ENCODE results near the gene IFNA5.

Gene IFNA5

GRCh38 chr9:21305213-21305612 lies at the start of gene IFNA5:
TSS of gene IFNA5 (minus strand) at chr9:21305313. CDS start at chr9:21305256, 57 bp downstream.
- DNase-seq: no peak

DNA sequence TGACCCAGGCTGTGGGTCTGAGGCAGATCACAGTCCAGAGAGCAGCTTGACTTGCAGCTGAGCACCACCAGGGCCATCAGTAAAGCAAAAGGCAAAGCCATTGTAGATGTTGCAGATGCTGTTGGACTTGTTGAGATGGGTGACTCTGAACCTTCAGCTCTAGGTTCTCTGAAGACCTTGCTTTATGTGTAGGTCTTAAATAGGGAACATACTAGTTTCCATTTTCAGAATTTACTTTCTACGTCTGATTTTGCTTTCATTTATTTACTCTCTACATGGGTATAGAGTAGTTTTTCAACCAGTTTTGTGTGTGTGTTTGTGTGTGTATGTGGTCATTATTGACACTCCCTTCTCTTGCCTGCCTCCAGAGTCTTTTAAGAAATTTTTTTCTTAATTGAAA lies 45.7 kb upstream of the IFNA5 start, which contains the start of gene IFNA6:
Gene IFNA6, minus strand, starts transcription at position 101 of the 400 bp plus-strand sequence. Its CDS starts 0 bp downstream, at position 101.
- no peak for DNase-seq

DNA sequence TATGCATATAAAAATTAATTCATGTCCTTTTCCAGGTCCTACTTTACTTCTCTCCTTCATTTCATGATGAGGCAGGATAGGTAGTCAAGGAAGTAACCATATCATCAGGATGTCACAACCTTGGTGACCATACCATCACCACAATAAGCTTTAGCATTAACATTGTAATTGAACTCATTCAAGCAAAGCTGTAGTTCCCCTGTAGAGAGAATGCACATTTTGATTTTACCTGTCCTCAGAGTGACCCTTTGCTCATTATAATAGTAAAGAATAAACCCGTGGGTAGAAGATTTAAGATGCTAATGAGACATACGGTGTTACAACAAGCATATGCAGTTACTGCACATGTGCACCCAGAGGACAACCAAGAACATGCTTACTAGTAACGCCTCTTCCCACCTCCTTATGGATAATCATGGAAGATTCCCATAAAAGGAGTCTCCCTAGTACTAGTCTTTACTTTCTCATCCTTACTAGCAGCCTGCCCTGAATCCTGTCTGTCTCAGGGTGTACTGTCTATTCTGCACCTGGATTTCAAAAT lies 43.4 kb upstream of the IFNA5 start:
- DNase-seq: no peak

DNA sequence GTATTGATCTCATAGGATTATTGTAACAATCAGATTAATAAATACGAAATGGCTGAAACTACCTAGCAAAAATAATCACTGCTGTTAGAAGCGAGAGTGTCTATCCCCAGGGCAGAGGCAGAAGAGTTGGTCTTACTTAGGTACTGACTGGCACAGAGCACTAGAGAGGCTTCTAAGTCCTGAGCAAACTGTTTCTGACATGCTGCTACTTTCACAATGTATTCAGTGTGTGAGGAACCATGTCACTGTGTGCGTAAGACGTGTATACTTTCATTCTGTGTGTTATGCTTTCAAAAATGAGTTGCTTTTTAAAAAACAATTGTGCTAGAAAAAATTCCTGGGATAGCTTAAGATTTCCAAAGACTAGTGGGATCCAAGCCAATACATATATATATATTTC lies 35.6 kb upstream of the IFNA5 start:
- DNase-seq: no peak

DNA sequence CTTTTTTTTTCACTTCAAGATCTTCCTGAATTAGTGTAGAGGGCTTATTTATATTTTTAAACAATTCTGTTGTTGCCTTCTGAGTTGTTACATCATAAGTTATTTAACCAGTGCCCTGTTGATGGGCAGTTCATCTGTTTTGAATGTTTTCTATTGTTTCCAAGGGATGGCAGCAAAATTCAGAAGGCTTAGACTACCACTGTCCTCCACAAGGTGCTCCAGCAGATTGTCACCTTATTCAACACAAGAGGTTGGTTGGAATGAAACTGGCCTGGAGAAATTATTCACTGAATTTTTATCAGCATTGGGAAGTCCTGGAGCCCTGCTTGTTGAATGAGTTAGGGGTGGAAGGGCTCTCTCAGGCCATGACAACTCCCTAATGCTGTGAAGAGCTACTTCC lies 31.3 kb upstream of the IFNA5 start:
- DNase-seq: no peak

DNA sequence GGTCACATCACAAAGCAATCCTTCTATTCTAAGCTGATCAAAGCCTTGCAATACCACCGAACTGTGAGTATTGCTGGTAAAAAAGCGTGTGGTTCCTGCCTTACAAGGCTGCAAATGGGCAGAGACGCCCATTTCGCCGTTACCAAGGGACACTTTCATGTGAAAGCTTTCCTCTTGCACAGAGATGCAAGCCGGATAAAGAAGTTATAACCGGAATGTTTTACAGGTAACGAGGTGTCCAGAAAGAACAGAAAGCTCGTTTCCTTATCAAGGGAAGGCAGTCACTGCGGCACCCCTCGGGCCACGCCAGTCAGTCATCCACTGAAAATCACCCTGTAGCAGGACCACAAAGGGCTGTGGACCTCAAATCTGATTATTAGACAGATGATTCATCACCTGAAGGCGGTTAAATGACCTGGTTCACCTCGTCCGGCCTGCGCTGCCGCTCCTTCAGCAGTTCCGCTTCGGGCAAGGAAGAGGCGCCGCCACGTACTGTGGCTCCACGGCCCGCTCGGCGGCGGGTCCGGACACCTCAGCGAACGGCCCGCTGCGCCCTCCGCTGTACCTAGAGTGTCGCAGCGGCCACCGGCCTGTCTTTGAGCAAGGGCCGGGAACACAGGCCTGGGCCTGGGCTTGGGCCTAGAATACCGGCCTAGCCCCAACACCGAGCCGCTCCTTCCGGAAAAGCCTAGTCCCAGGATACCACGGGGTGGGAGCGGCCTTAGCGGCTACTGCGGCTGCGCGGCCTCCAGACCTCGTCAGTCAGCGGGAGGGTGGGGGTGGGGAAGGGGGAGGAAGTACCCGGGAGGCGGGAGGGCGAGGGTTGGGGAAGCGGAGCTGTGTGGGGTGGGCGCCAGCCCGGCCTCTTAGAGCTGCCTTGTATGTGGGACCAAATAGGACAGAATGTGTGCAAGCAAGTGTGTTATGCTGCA lies 29.9 kb upstream of the IFNA5 start, which contains the start of gene KLHL9:
Gene KLHL9, minus strand, starts transcription at position 704 of the 932 bp plus-strand sequence. Its CDS starts 545 bp downstream, at position 159.
- peak; percentile 88 for DNase-seq

DNA sequence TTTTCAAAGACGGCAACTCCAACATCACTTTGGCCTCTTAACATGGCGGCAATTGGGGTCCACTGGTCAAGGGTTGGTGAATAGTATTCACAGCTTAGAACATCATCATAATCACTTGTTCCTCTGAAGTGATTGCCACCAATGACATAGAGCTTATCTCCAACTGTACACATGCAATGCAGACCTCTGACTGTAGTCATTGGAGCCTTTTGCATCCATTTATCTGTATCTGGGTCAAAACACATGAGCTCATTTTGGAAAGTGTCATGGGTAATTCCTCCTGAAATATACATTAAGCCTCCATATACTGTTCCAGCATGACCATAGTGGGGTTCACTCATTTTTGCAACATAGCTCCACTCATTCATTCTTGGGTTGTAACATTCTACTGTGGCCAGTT lies 28.1 kb upstream of the IFNA5 start:
- no peak for DNase-seq

- DNase-seq: no peak
Measured at GRCh38 chr9:21331676-21332402, 26.7 kb upstream of the IFNA5 start.

- DNase-seq: peak; percentile 34
Measured at GRCh38 chr9:21326526-21327139, 21.5 kb upstream of the IFNA5 start.

- DNase-seq: no peak
Measured at GRCh38 chr9:21324047-21324446, 18.9 kb upstream of the IFNA5 start.

- DNase-seq: no peak
Measured at GRCh38 chr9:21322911-21323461, 17.9 kb upstream of the IFNA5 start.

- DNase-seq: no peak
Measured at GRCh38 chr9:21320465-21320864, 15.4 kb upstream of the IFNA5 start.

DNA sequence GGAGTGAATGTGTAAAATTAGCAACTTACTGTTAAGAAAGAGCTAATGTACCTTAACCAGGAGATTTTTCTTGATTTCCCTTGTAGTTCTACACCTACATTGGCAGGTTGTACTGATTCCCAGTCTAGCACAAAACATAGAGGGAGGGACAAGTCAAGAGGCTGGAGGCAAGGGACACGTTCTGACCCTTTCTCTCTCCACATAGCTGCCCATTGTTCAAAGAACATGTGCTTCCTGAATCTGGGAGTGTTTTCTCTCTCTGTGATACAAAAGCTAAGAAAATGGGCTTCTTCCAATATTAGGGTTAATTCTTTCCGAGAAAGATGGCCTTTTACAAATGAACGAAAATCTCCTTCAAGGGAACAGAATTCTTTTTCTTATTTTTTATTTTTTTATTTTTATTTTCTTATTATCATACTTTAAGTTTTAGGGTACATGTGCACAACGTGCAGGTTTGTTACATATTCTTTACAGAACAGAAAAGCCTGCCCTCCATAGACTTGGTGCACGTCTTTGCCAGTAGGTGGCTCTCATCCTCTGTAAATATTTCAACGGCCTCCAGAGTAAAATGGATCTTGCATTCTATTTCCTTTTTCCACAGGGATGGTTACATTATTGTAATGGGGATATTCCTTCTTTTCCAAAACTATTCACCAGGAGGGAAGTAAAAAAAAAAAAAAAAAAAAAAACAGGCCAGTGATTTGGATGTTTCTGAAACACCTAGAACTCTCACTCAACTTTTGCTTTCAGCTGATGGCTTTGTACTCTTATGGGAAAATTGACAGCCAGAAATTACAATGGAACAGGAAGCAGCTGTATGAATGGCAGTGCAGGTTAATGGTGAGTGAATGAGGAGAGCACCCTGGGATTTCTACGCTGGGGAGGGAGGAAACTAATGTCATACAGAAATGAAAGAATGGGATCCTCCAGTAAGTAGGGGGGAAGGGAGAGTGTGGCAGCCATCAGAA lies 13.1 kb upstream of the IFNA5 start:
- peak; percentile 58 for DNase-seq

- DNase-seq: no peak
Measured at GRCh38 chr9:21316860-21317259, 11.7 kb upstream of the IFNA5 start.

DNA sequence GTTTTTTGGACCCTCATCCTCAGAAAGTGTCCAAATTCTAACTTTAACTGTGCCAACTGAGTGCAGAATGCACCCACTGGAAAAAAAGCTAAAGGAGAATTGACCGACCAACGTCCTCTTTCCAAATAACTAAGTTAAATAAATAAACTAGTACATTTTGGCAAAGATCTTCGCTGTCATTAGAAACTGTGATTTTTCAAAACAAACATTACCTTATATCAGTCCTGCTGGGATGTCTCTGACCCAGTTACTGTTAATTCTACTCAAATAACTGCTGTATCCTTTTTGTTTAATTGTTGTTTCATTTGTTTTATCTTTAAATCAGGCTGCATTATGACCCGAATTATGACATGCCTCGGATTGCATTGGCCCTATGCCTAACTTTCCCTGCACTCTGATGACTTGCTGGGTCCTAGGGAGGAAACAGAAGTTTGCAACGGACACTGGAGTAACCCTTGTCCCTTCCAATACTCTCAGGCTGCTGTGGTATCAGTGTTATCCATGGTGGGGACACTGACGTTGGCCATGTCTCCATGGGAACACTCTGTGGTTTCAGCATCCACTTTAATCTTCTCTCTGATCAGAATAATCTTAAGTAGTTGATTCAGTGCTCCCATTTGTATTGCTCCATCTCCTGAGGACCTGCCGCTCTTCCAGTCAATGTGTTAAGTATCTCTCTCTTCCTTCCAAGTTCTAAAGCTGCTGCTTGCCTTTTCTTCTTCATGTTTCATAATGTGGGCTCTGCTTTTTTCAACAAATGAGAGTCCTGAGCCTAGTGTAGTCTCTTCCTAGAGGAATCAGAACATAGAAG lies 11.1 kb upstream of the IFNA5 start:
- no peak for DNase-seq

- no peak for DNase-seq
Measured at GRCh38 chr9:21314152-21314551, 9.0 kb upstream of the IFNA5 start.

DNA sequence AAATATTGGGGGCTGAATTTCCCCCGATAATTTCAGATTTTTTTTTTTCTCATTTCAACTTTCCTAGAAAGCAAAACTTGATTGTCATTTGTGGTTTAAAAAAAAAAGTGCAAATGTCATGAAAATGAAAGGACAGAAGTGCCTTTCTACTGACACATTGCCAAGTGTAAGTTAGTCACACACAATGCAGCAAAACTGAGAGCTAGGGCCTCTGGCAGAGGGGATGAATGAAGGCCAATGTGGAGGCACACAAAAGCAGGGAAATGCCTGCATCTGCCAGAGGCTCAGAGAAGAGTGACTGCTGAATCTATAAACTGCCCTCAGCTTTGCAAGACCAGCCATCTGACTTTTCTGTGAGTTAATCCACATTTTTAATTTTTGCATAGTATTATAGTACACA lies 6.8 kb upstream of the IFNA5 start:
- DNase-seq: no peak

- no peak for DNase-seq
Measured at GRCh38 chr9:21295992-21296391, 9.1 kb downstream of the IFNA5 start.

DNA sequence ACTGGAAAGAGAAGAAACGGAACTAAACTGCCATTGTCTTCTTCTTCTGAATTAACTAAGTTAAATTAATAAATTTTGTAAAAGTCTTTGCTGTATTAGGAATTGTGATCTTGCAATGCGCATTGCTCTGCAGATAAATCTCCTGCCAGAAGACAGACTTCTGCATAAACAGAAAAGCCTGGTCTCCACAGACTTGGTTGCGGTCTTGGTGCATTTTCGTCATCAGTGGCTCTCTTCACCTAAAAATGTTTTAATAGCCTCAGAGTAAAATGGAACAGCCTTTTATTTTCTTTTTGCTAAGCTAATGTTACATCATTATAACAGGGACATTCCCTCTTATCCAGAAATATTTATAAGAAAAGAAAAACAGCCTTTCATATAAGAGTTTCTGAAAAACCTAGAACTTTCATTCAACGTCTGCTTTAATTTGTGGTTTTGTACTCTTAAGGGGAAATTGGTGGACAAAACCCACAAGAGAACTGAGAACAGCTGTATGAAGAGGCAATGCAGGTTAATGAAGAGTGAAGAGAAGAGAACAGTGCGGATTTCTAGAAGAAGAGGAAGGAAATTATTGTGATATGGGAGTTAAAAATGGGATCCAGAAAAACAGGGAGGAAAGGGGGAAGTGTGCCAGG lies 10.1 kb downstream of the IFNA5 start:
- DNase-seq: no peak

DNA sequence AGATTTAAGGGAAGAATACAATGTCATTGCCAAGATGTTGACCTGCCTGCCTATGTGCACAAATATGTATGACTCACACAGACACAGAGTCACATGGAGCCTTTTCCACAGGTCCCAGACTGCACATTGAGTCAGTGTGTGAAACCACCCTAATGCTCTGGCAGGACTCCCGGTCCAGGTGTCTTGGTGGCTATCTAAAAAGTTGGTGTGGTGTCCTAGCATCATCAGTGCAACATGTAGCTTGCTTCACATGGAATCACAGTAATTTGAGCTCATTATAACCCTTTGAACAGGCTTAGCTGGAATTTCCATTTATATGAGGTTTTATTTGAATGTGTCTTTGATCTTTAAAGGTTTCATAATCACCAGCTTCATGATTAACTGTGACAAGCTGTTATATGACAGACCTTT lies 10.7 kb downstream of the IFNA5 start:
- DNase-seq: peak; percentile 55

Data from HCEC 1CT (cell line).